DMS53 treated with DMSO at 0.1 percent for 48 hours (cell line): Measurements from ENCODE around the gene IQUB.
"Not testable (repeated sequence)": the region's sequence is repeated elsewhere in the genome, so short reads cannot be mapped to it uniquely, and the experiment has no call there.

Experiments used
- DNase-seq: peaks from one replicate; lab custom pipeline; 2025; ENCODE audit not compliant: unreplicated experiment; lab: John Stamatoyannopoulos, UW

IQUB gene

GRCh38 chr7:123548406-123548805 is 14.0 kb upstream of the IQUB start:
- no peak for DNase-seq

DNA sequence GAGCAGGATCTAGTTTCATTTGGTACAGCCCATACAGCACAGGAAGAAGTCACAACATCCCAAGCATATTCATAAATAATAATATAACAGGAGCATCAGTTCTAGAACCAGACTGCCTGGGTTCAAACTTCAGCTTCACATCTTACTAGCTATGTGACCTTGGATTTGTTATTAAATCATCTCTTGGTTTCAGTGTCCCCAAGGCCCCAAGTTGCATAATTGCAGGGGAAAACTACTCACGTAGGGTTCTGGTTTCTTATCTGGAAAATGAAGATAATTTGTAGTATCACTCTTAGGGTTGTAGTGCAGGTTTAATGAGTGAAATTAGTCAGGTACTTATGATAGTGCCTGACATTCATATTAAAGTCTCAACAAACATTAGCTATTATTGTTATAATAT is 5.5 kb upstream of the IQUB start:
- DNase-seq = no peak

- DNase-seq = no peak
These were observed 4.5 kb upstream of the IQUB start for GRCh38 chr7:123538897-123539296.

DNA sequence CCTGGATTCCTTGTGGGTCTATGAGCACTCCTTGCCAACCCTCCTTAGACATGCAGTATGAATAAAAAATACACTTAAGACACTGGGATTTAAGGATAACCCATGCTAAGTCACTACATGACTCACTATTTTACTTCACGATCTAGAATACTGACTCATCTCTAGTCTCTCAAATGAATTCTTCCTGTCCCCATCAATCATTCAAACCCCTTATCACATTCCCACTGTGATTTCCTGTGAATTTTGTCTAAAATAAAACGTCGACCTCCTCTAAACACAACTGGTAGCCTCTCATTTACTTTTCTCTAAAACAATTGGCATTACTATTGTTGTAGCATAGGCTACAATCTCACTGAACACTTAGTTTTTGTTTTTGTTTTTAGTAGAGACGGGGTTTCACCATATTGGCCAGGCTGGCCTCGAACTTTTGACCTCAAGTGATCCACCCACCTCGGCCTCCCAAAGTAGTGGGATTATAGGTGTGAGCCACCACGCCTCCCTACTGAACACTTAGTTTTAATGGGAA is 3.9 kb upstream of the IQUB start:
- DNase-seq = no peak

GRCh38 chr7:123537026-123537642 is 2.7 kb upstream of the IQUB start:
- DNase-seq = peak; percentile 34

GRCh38 chr7:123535517-123535916 is 1.1 kb upstream of the IQUB start:
- DNase-seq = no peak

DNA sequence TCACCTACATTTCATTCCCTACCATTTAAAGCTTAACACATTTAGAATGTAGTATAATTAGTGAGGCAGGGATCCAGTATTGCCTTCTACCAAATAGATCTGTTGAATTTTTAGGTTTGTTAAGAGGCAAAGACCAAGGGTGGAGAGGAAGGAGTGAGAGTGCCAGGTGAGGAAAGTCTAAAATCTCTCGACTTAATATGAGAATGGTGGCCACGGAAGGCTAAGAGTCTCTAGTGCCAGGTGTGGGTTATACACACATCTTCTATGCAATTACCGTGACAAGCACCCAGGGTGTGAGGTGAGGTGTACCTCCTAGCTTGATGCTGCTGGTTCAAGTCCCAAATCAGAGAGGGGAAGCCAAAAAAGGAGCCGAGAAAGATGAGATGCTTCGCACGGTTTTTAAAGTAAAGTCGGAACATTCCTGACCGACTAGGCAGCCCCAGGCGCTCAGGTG is 439 bp downstream of the IQUB start:
- peak; percentile 76 for DNase-seq

DNA sequence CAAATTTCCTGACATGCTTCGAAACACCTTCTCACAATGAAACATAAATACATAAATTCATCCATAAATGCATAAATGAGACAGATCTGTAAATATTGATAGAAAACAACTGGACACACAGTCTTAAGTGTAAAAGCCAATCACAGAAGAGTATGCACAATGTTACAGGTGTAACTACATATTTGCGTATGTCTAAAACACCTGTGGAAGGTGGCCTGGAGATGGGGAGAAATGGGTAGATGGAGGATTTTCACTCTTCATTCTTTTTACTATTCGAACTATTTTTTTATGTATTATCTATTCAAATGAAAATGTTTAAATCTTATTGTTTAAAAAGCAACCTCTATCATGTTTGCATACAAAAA is 860 bp downstream of the IQUB start:
- peak; percentile 39 for DNase-seq

DNA sequence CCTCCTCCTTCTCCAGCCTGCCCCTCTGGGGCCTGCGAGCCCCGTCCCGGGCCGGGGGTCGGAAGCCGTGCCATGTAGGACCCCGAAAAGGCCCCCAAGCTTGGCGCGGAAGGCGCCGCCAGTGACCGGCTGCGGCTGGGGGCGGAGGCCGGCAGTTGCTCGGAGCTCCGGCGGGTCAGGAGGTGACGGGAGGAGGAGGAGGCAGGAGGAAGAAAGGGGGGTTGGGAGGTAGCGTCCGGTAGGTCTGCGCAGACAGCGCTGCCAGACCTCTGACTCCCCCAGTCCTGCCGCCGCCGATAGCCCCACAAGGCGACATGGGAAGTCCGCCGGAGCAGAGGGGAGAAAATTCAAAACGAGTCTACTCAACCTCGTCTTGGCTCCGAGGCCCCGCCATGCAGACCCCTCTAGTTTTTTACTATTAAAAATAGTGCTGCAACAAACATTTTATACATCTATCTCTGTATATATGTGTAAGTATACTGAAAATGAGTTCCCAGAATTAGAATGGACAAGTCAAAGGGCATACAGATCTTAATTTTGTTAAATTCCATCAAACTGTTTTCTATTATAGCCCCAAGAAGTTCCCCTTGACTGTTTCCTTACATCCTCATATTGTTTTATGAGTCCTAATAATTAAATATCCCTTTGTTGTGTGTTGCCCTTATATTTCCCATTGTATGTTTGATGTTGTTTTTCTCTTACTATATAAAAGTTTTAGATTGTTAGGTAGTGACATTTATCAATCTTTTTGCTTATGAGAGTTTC is 1.4 kb downstream of the IQUB start:
- not testable (repeated sequence) for DNase-seq

GRCh38 chr7:123532343-123532742 is 2.1 kb downstream of the IQUB start:
- DNase-seq = not testable (repeated sequence)

- DNase-seq = not testable (repeated sequence)
These were observed 4.3 kb downstream of the IQUB start for GRCh38 chr7:123530035-123530591.

DNA sequence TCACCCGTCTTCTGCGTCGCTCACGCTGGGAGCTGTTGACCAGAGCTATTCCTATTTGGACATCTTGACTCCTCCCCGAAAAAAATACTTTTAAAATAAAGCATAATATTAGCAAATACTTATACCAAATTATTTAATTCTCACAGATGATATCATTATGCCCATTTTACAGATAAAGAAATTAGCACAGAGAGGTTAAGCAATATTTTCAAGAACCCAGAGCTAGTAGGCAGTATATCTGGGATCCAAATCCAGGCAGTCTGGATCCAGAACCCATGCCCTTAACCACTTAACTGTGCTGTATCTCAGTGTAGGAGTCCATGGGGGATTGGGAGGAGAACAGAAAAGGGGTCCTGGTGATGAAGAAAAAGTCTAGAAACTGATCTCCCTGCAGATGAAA is 6.1 kb downstream of the IQUB start:
- DNase-seq = no peak

DNA sequence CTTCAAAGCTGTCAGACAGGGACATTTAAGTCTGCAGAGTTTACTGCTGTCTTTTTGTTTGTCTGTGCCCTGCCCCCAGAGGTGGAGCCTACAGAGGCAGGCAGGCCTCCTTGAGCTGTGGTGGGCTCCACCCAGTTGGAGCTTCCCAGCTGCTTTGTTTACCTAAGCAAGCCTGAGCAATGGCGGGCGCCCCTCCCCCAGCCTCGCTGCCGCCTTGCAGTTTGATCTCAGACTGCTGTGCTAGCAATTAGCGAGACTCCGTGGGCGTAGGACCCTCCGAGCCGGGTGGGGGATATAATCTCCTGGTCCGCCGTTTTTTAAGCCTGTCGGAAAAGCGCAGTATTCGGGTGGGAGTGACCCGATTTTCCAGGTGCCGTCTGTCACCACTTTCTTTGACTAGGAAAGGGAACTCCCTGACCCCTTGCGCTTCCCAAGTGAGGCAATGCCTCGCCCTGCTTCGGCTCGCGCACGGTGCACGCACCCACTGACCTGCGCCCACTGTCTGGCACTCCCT is 6.6 kb downstream of the IQUB start:
- DNase-seq = not testable (repeated sequence)

- DNase-seq = not testable (repeated sequence)
These were observed 7.9 kb downstream of the IQUB start for GRCh38 chr7:123526533-123526932.

GRCh38 chr7:123522066-123522465 is 12.3 kb downstream of the IQUB start:
- no peak for DNase-seq

DNA sequence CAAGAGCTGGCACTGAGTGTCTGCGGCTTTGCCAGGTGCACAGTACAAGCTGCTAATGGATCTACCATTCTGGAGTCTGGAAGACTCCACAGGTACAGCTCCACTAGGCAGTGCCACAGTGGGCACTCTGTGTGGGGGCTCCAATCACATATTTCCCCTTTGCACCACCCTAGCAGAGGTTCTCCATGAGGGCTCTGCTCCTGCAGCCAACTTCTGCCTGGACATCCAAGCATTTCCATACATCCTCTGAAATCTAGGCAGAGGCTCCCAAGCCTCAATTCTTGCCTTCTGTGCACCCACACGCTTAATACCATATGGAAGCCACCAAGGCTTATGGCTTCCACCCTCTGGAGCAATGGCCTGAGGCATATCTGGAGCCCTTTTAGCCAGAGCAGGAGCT is 29.2 kb downstream of the IQUB start:
- no peak for DNase-seq

DNA sequence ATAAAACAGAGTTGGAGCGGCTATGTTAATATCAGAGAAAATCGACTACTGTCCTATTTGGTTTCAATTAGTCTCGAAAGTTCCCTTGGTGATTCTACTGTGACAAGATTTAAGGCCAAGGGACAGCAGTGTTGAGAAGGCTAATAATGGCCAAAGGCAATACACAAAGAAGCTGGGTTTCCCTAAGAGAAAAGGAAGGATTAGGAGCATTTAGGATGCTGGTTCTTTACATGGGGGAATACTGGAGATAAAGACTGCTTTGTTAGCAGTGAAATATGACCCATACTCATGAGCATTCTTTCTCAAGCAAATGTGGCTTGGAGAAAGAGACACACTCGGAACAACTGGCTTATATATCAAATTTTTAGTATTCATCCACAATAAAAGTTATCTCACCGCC is 32.2 kb downstream of the IQUB start:
- DNase-seq = no peak

DNA sequence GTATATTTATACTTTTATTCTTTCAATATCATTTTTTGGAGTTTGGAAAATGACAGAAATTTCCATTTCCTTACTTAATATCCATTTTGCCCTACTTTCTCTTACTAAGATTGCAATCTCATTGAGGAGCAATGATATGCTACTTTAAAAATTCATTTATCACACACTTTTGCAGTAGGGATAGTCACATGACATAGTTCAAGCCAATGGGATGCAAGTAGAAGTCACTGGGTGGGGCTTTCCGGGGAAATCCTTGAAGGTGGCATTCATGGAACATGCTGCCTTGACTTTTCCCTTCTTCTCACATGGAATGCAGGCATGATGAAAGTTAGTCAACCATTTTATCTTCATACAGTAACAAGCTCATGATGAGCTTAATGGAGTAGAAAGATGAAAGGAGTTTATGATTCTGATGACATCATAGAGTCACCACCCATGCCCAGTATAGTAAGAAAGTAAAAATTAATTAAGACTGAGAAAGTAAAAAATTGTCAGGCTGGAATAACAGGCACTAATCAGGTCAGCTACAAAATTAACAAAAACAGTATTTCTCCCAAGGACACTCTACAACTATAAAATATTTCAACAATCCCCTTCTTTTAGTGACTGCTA is 33.4 kb downstream of the IQUB start:
- DNase-seq = no peak

- no peak for DNase-seq
These were observed 35.0 kb downstream of the IQUB start for GRCh38 chr7:123499211-123499970.

DNA sequence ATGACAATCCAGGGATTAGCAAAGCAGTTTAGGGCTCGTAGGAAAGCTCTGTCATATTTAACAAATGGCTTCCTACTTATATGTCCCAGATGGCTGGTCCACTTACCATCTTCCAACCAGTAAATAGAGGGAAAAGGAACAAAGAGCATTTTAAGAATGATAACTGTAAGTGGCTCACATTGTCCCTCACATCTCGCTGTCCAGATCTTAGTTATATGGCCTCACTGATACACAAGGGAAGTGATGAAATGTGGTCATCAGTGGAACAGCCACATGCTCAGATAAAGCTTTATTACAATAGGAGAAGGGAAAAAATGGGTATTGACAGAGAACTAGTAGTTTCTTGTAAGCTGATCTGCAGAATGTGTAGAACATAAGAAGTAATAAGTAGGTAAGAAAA is 35.8 kb downstream of the IQUB start:
- DNase-seq = no peak

DNA sequence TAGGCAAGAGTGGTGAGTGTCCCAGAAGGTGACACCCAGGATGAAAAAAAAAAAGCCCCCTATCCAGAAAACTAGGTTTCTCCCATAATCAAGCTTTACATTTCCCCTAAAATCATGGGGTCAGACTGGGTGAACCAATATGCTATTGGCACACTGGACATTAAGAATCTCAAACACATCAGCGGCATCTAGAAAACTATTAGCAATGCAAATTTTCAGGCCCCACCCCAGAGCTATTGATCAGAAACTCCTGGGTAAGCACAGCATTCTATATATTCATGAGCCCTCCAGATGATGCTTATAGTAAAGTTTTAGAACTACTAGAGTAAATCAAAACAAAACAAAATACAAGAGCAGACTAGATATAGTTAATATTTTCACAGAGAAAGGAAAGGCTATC is 36.4 kb downstream of the IQUB start:
- DNase-seq = no peak
